ACC112 (cell line): Measurements from ENCODE around the gene RNF31.
A peak's percentile ranks its signal among the peaks of the same experiment; 100 is the strongest.
"Not testable (repeated sequence)": the region's sequence is repeated elsewhere in the genome, so short reads cannot be mapped to it uniquely, and the experiment has no call there.

Experiments
- H2AFZ ChIP-seq: fragments of 200-600 bp; sonication (generic); one replicate; pipeline ENCODE4 v1.6.0; 2017; ENCODE audit warnings: antibody characterized with exemption, low read length; ENCODE audit not compliant: unreplicated experiment
- H3K27ac ChIP-seq: fragments of 200-600 bp; sonication (generic); 2 replicates; pipeline ENCODE4 v1.5.1; 2014; ENCODE audit warnings: low read depth, mild to moderate bottlenecking, antibody characterized with exemption, low read length, moderate library complexity
- H3K27me3 ChIP-seq: fragments of 200-600 bp; sonication (generic); 2 replicates; pipeline ENCODE4 v1.6.1; 2014; ENCODE audit warnings: mild to moderate bottlenecking, antibody characterized with exemption, low read length, moderate library complexity, mixed read lengths; ENCODE audit not compliant: insufficient read depth
- H3K36me3 ChIP-seq: fragments of 200-600 bp; sonication (generic); 2 replicates; pipeline ENCODE4 v1.6.1; 2016; ENCODE audit warnings: mild to moderate bottlenecking, antibody characterized with exemption, low read length, moderate library complexity, mixed read lengths; ENCODE audit not compliant: insufficient read depth
- H3K4me1 ChIP-seq: fragments of 200-600 bp; sonication (generic); one replicate; pipeline ENCODE4 v1.6.1; 2016; ENCODE audit warnings: low read length, mixed read lengths; ENCODE audit not compliant: insufficient read depth, unreplicated experiment, control insufficient read depth
- H3K4me3 ChIP-seq: fragments of 200-600 bp; sonication (generic); 2 replicates; pipeline ENCODE4 v1.5.1; 2014; ENCODE audit warnings: mild to moderate bottlenecking, low read depth, low read length
- H3K79me2 ChIP-seq: fragments of 200-600 bp; sonication (generic); one replicate; pipeline ENCODE4 v1.6.0; 2016; ENCODE audit warnings: low read length; ENCODE audit not compliant: control insufficient read depth, unreplicated experiment, insufficient read depth

RNF31 gene

GRCh38 chr14:24146978-24147760 lies at the start of gene RNF31:
Gene RNF31, plus strand, starts transcription at chr14:24147498. Its CDS starts 201 bp downstream, at chr14:24147699.
- no peaks in the 10 kb centered on the region for H3K27me3 ChIP-seq
- peaks cover 39% of the 10 kb centered on the region for H3K36me3 ChIP-seq
- H3K4me3 ChIP-seq: peak within 1 kb of the TSS; percentile 92
- peak within 1 kb of the TSS; percentile 72 for H2AFZ ChIP-seq
- H3K79me2 ChIP-seq: peaks cover 54% of the 10 kb centered on the region
- H3K4me1 ChIP-seq: peaks cover 37% of the 10 kb centered on the region
- H3K27ac ChIP-seq: peak within 1 kb of the TSS; percentile 86

- peaks cover 10% of the 10 kb centered on the region for H3K79me2 ChIP-seq
- 0 out of 2 replicates have a peak, but pooled peaks cover 6% of the 10 kb centered on the region for H3K36me3 ChIP-seq
- H3K27ac ChIP-seq: no peak overlapping the region
- H2AFZ ChIP-seq: no peak overlapping the region
- H3K4me1 ChIP-seq: peaks cover 4% of the 10 kb centered on the region
- no peaks in the 10 kb centered on the region for H3K27me3 ChIP-seq
- H3K4me3 ChIP-seq: no peak overlapping the region
Measured at GRCh38 chr14:24098229-24098926, 48.9 kb upstream of the RNF31 start.

- no peak overlapping the region for H2AFZ ChIP-seq
- 0 out of 2 replicates have a peak, but pooled peaks cover 6% of the 10 kb centered on the region for H3K36me3 ChIP-seq
- H3K27me3 ChIP-seq: no peaks in the 10 kb centered on the region
- H3K4me1 ChIP-seq: peaks cover 4% of the 10 kb centered on the region
- H3K4me3 ChIP-seq: no peak overlapping the region
- H3K79me2 ChIP-seq: peaks cover 10% of the 10 kb centered on the region
- H3K27ac ChIP-seq: no peak overlapping the region
Measured at GRCh38 chr14:24098927-24099813, 48.1 kb upstream of the RNF31 start.

- Histone ChIP-seq H3K36me3 (0 out of 2 replicates have a peak, but pooled peaks cover 6% of the 10 kb centered on the region), H2AFZ (no peak overlapping the region), H3K4me1 (peaks cover 4% of the 10 kb centered on the region), H3K79me2 (peaks cover 5% of the 10 kb centered on the region), H3K4me3 (no peak overlapping the region), H3K27ac (no peak overlapping the region), H3K27me3 (no peaks in the 10 kb centered on the region)
Measured at GRCh38 chr14:24100197-24100981, 46.9 kb upstream of the RNF31 start.

GRCh38 chr14:24100982-24101494 lies 46.3 kb upstream of the RNF31 start:
- Histone ChIP-seq H3K27me3 (no peaks in the 10 kb centered on the region), H3K36me3 (0 out of 2 replicates have a peak, but pooled peaks cover 6% of the 10 kb centered on the region), H3K4me1 (no peaks in the 10 kb centered on the region), H3K79me2 (no peaks in the 10 kb centered on the region), H3K4me3 (no peak overlapping the region), H3K27ac (no peak overlapping the region), H2AFZ (no peak overlapping the region)

- Histone ChIP-seq H3K27me3 (no peaks in the 10 kb centered on the region), H3K4me1 (peaks cover 3% of the 10 kb centered on the region), H3K79me2 (no peaks in the 10 kb centered on the region), H3K27ac (no peak overlapping the region), H2AFZ (no peak overlapping the region), H3K4me3 (no peak overlapping the region), H3K36me3 (0 out of 2 replicates have a peak, but pooled peaks cover 6% of the 10 kb centered on the region)
Measured at GRCh38 chr14:24102357-24103048, 44.8 kb upstream of the RNF31 start.

- no peak overlapping the region for H3K27ac ChIP-seq
- no peaks in the 10 kb centered on the region for H3K27me3 ChIP-seq
- no peak overlapping the region for H2AFZ ChIP-seq
- peaks cover 9% of the 10 kb centered on the region for H3K4me1 ChIP-seq
- no peak overlapping the region for H3K4me3 ChIP-seq
- no peaks in the 10 kb centered on the region for H3K79me2 ChIP-seq
- H3K36me3 ChIP-seq: 0 out of 2 replicates have a peak, but pooled peaks cover 6% of the 10 kb centered on the region
Measured at GRCh38 chr14:24103451-24103850, 43.8 kb upstream of the RNF31 start.

- not testable (repeated sequence) for H3K4me3 ChIP-seq, H3K4me1 ChIP-seq, H3K27ac ChIP-seq, H3K36me3 ChIP-seq, H2AFZ ChIP-seq, H3K27me3 ChIP-seq, H3K79me2 ChIP-seq
Measured at GRCh38 chr14:24105609-24106239, 41.6 kb upstream of the RNF31 start.

GRCh38 chr14:24106672-24107271 lies 40.5 kb upstream of the RNF31 start:
- H3K36me3 ChIP-seq: no peaks in the 10 kb centered on the region
- H3K4me3 ChIP-seq: no peak overlapping the region
- no peak overlapping the region for H3K27ac ChIP-seq
- H3K27me3 ChIP-seq: no peaks in the 10 kb centered on the region
- no peaks in the 10 kb centered on the region for H3K79me2 ChIP-seq
- H2AFZ ChIP-seq: no peak overlapping the region
- H3K4me1 ChIP-seq: peaks cover 9% of the 10 kb centered on the region
